22Rv1 (cell line): ENCODE results near the gene BIRC7.

Source experiments
- CTCF ChIP-seq: fragments of 450-650 bp; IDR thresholded peaks from 2 replicates; pipeline ENCODE4 v1.5.1; 2017; ENCODE audit warnings: mild to moderate bottlenecking
- ZFX ChIP-seq: fragments of 450-650 bp; IDR thresholded peaks from 2 replicates; pipeline ENCODE4 v1.6.1; 2017; ENCODE audit warnings: antibody characterized with exemption, borderline replicate concordance

GRCh38 chr20:63224412-63225081 lies 11.2 kb upstream of the BIRC7 start:
- TF ChIP-seq CTCF: peak; percentile 17; the same call in 1 of the 2 replicates
- TF ChIP-seq ZFX: no peak
